Spleen (tissue), 11 donors: ENCODE data around the gene CCNJ. TPM values are rescaled to one million over a fixed set of nuclear protein-coding genes. Genes with fewer than 3 reads are reported as not detected.
"Not testable (repeated sequence)": the region's sequence is repeated elsewhere in the genome, so short reads cannot be mapped to it uniquely, and the experiment has no call there.

Source experiments
- DNase-seq: peaks from one replicate; pipeline ENCODE4 v3.0.0-alpha.2; 2020
- H3K27ac ChIP-seq, 8 donors: fragments of 200-600 bp; sonication (generic) in 7 of 8; 1 replicate in 4 of 8; 2 replicates in 4 of 8; pipeline versions ENCODE4 v1.5.0 to v1.8.0; 2016 to 2021; ENCODE audit warnings: inconsistent platforms in 4 of 8, mild to moderate bottlenecking in 4 of 8, moderate library complexity in 1 of 8
- H3K27me3 ChIP-seq, 7 donors: fragments of 200-600 bp; sonication (generic) in 6 of 7; replicated peaks in 1 of 7; 1 replicate in 4 of 7; 2 replicates in 3 of 7; pipeline versions ENCODE4 v1.5.0 to v1.8.0; 2016 to 2021; ENCODE audit warnings: inconsistent platforms in 3 of 7, mild to moderate bottlenecking in 1 of 7
- H3K36me3 ChIP-seq, 6 donors: fragments of 200-600 bp; sonication (generic) in 5 of 6; 1 replicate in 4 of 6; 2 replicates in 2 of 6; pipeline versions ENCODE4 v1.5.0 to v1.8.0; 2016 to 2021; ENCODE audit warnings: inconsistent platforms in 2 of 6
- H3K4me1 ChIP-seq, 6 donors: fragments of 200-600 bp; sonication (generic) in 5 of 6; 1 replicate in 3 of 6; 2 replicates in 3 of 6; pipeline versions ENCODE4 v1.5.0 to v1.8.0; 2016 to 2021; ENCODE audit warnings: inconsistent platforms in 3 of 6
- H3K4me3 ChIP-seq, 8 donors: fragments of 200-600 bp; sonication (generic) in 7 of 8; 1 replicate in 4 of 8; 2 replicates in 4 of 8; pipeline versions ENCODE4 v1.5.0 to v1.8.0; 2016 to 2021; ENCODE audit warnings: inconsistent platforms in 4 of 8, mild to moderate bottlenecking in 4 of 8, moderate library complexity in 2 of 8
- H3K9me3 ChIP-seq, 8 donors: fragments of 200-600 bp; sonication (generic) in 7 of 8; 1 replicate in 4 of 8; 2 replicates in 4 of 8; pipeline versions ENCODE4 v1.5.0 to v1.8.0; 2016 to 2021; ENCODE audit warnings: inconsistent platforms in 4 of 8
- POLR2A ChIP-seq, 3 donors: fragments of 450-650 bp; IDR thresholded peaks; one replicate each; pipeline ENCODE4 v1.5.1; 2017; ENCODE audit warnings: antibody characterized with exemption in 3 of 3, mild to moderate bottlenecking in 1 of 3
- POLR2AphosphoS5 ChIP-seq, 3 donors: sonication (generic); formaldehyde crosslinking; IDR thresholded peaks; one replicate each; pipeline ENCODE4 v1.5.1; 2017; ENCODE audit warnings: antibody characterized with exemption in 3 of 3
- WGBS, 5 donors: extraction: QIAGEN DNeasy Blood & Tissue Kit in 3 of 5; methylation state at CpG; one replicate each; pipeline versions ENCODE4 v1.1.5 to v1.1.7; 2013 to 2018; 5-methylcytosine and 5-hydroxymethylcytosine counted together
- intact Hi-C: fragments of 100-400 bp; cut with DNase I; formaldehyde crosslinking; loops from one replicate; pipeline ENCODE4 v1.15.0; 2023; ENCODE audit warnings: low total_unique reads
- polyA plus RNA-seq, 3 donors: library from polyadenylated mRNA; stranded (reverse); fragments of 200-250 nt; gene quantifications; one replicate each; pipeline ENCODE4 v1.2.1, GENCODE V29; 2013
- total RNA-seq, 7 donors: library from RNA; depleted of rRNA in 3 of 7; stranded (reverse); fragments of >200 nt in 3 of 7; fragmentation: NEBNext Ultra II Directional in 4 of 7; extraction: Animal tissue kit (Norgen Biotek cat#: 25700) in 4 of 7; gene quantifications; one replicate each; pipeline versions ENCODE4 v1.1.0 to v1.2.1, GENCODE V29; 2016 to 2021
- TF ChIP-seq, protein P1 (sequence below), 11 experiments: fragments of 200-600 bp in 7 of 11; fragments of 450-650 bp in 4 of 11; sonication (generic) in 4 of 11; IDR thresholded peaks in 8 of 11; conservative IDR thresholded peaks in 3 of 11; 1 replicate in 7 of 11; 2 replicates in 4 of 11; pipeline versions ENCODE4 v1.4.0 to v1.8.0; 2016 to 2021; ENCODE audit warnings: antibody characterized with exemption in 11 of 11, inconsistent platforms in 4 of 11, mild to moderate bottlenecking in 1 of 11
- donor health status: healthy with polysubstance abuse.
- donor health status: DM: no; HTN: no; CAD: no; lungs with moderate emphysema.
- donor health status: DM: no; HTN: no; CAD: no.
- donor health status: Bipolar disorder and iron deficiency.
- donor health status: healthy.
- donor health status: DM: no; HTN: no; CAD: no.
- donor health status: DM: yes; HTN: yes; CAD: no.

Gene CCNJ
- total and polyA plus RNA-seq, 10 donors = 2.2 to 11.8 (median 9.8) TPM

DNA sequence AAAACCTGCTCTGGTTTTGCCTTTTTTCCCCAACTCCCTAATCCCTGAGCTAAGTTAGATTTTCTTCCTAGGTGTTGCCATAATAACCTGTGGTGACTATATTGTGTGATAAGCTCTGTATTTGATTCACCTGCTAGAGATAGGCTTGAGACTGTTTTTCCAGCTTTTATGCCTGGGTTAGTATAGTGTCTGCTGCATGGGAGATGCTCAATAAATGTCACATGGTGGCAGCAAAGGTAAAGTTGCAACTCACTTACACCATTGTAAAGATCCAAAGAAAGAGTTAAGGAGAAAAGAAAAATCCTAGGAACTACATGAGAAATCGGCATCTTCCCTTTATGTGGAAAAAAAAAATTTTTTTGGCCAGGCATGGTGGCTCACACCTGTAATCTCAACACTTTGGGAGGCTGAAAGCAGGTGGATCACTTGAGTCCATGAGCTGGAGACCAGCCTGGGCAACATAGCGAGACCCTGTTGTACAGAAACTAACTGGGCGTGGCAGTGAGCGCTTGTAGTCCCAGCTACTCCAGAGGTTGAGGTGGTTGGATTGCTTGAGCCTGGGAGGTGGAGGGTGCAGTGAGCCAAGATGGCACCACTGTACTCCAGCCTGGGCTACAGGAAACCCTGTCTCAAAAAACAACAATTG lies 3.7 kb downstream of the CCNJ start:
- Histone ChIP-seq H3K27me3 (no peaks in the 10 kb centered on the region), H3K27ac (no peak overlapping the region), H3K4me1 (peaks cover 6 to 70% (median 38%) of the 10 kb centered on the region in 6 donors), H3K9me3 (no peaks in the 10 kb centered on the region), H3K4me3 (no peak overlapping the region), H3K36me3 (peaks cover 0 to 39% (median 5%) of the 10 kb centered on the region in 6 donors)
- intact Hi-C loops = no loop called here
- DNase-seq = no peak
- WGBS, 5 donors = 91 to 96% (median 95%) methylated on average over 4 of the region's 4 CpGs
- no peak for TF ChIP-seq POLR2A (IDR thresholded peaks at IDR 0.05)
- TF ChIP-seq POLR2AphosphoS5 (IDR thresholded peaks at IDR 0.05) = no peak
- TF ChIP-seq, protein P1, sequence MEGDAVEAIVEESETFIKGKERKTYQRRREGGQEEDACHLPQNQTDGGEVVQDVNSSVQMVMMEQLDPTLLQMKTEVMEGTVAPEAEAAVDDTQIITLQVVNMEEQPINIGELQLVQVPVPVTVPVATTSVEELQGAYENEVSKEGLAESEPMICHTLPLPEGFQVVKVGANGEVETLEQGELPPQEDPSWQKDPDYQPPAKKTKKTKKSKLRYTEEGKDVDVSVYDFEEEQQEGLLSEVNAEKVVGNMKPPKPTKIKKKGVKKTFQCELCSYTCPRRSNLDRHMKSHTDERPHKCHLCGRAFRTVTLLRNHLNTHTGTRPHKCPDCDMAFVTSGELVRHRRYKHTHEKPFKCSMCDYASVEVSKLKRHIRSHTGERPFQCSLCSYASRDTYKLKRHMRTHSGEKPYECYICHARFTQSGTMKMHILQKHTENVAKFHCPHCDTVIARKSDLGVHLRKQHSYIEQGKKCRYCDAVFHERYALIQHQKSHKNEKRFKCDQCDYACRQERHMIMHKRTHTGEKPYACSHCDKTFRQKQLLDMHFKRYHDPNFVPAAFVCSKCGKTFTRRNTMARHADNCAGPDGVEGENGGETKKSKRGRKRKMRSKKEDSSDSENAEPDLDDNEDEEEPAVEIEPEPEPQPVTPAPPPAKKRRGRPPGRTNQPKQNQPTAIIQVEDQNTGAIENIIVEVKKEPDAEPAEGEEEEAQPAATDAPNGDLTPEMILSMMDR (IDR thresholded peaks at IDR 0.05 in 8 of 11, conservative IDR thresholded peaks at IDR 0.05 in 3 of 11) = no peak

DNA sequence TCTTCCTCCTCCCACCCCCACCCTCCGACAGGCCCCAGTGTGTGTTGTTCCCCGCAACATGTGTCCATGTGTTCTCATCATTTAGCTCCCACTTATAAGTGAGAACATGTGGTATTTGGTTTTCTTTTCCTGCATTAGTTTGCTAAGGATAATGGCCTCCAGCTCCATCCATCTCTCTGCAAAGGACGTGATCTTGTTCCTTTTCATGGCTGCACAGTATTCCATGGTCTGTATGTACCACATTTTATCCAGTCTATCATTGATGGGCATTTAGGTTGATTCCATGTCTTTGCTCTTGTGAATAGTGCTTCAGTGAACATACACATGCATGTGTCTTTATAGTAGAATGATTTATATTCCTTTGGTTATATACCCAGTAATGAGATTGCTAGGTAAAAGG lies 4.5 kb downstream of the CCNJ start:
- H3K4me3 ChIP-seq, H3K27me3 ChIP-seq, intact Hi-C loops, H3K9me3 ChIP-seq, DNase-seq, H3K27ac ChIP-seq: not testable (repeated sequence)
- Histone ChIP-seq H3K4me1 (peaks cover 1 to 63% (median 33%) of the 10 kb centered on the region in 6 donors), H3K36me3 (peaks cover 0 to 45% (median 5%) of the 10 kb centered on the region in 6 donors)
- 92 to 98% (median 95%) methylated on average over 3 of the region's 3 CpGs for WGBS, 5 donors

DNA sequence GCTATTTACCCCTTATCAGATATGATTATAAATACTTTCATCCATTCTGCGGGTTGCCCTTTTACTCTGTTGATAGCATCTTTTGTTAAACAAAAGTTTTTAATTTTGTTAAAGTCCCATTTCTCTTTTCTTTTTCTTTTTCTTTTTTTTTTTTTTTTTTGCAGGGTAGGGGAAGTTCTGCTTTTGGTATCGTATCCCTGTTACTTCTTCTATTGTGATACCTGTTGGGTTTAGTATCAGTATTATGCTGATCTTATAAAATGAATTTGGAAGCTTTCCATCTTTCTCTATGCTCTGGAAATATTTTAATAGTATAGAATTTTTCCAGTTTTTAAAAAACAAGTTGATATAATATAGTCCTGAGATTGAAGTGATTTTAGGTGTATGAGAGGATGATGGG lies 6.0 kb downstream of the CCNJ start:
- 57 to 77% (median 65%) methylated on average over 2 of the region's 2 CpGs for WGBS, 5 donors

GRCh38 chr10:96053985-96054384 lies 10.6 kb downstream of the CCNJ start:
- Histone ChIP-seq H3K4me1 (peaks cover 0 to 19% (median 6%) of the 10 kb centered on the region in 6 donors), H3K36me3 (peaks cover 4 to 66% (median 30%) of the 10 kb centered on the region in 6 donors), H3K27me3 (no peaks in the 10 kb centered on the region), H3K4me3 (no peak overlapping the region), H3K9me3 (no peaks in the 10 kb centered on the region), H3K27ac (peak overlapping the region in 7 of 8 donors; percentile 38 to 71 (median 54))
- 63 to 78% (median 65%) methylated on average over 2 of the region's 2 CpGs for WGBS, 5 donors
- intact Hi-C loops = no loop called here
- DNase-seq = no peak
- TF ChIP-seq POLR2A (IDR thresholded peaks at IDR 0.05) (no peak), POLR2AphosphoS5 (IDR thresholded peaks at IDR 0.05) (no peak)
- TF ChIP-seq, protein P1 (IDR thresholded peaks at IDR 0.05 in 8 of 11, conservative IDR thresholded peaks at IDR 0.05 in 3 of 11) = no peak

More for the DNA sequence above, 6.0 kb downstream of the CCNJ start:
- peaks cover 0 to 52% (median 5%) of the 10 kb centered on the region in 6 donors for H3K36me3 ChIP-seq
- intact Hi-C loops = no loop called here
- H3K4me1 ChIP-seq = peaks cover 0 to 63% (median 33%) of the 10 kb centered on the region in 6 donors
- no peaks in the 10 kb centered on the region for H3K9me3 ChIP-seq
- no peaks in the 10 kb centered on the region for H3K27me3 ChIP-seq
- H3K4me3 ChIP-seq = no peak overlapping the region
- H3K27ac ChIP-seq = no peak overlapping the region
- no peak for DNase-seq
- TF ChIP-seq, protein P1 (IDR thresholded peaks at IDR 0.05 in 8 of 11, conservative IDR thresholded peaks at IDR 0.05 in 3 of 11) = no peak
- TF ChIP-seq POLR2A (IDR thresholded peaks at IDR 0.05) = no peak
- no peak for TF ChIP-seq POLR2AphosphoS5 (IDR thresholded peaks at IDR 0.05)
